Ectodermal cell (in vitro differentiated cells): ENCODE measurements around the gene MEAF6.

Experiments used
- H3K27ac ChIP-seq: 2 replicates; pipeline ENCODE4 v1.7.0; 2013; ENCODE audit warnings: mild to moderate bottlenecking, low read depth, low read length; ENCODE audit not compliant: insufficient read depth, poor library complexity, severe bottlenecking
- H3K27me3 ChIP-seq: 2 replicates; pipeline ENCODE4 v1.7.0; 2013; ENCODE audit warnings: mild to moderate bottlenecking, low read length; ENCODE audit not compliant: insufficient read depth, control insufficient read depth, poor library complexity, severe bottlenecking
- H3K36me3 ChIP-seq: one replicate; pipeline ENCODE4 v1.7.0; 2013; ENCODE audit warnings: low read length; ENCODE audit not compliant: control insufficient read depth, insufficient read depth
- H3K4me1 ChIP-seq: one replicate; pipeline ENCODE4 v1.7.0; 2013; ENCODE audit warnings: low read length; ENCODE audit not compliant: control insufficient read depth, insufficient read depth
- H3K4me3 ChIP-seq: 2 replicates; pipeline ENCODE4 v1.7.0; 2013; ENCODE audit warnings: low read depth, low read length, control low read depth; ENCODE audit not compliant: insufficient read depth
- H3K9me3 ChIP-seq: 2 replicates; pipeline ENCODE4 v1.7.0; 2013; ENCODE audit warnings: mild to moderate bottlenecking, low read length, moderate library complexity; ENCODE audit not compliant: control insufficient read depth
- WGBS, 2 experiments: methylation state at CpG; one replicate each; pipeline ENCODE4 v1.1.7; 2013; ENCODE audit warnings: missing lambda C conversion rate in 2 of 2; 5-methylcytosine and 5-hydroxymethylcytosine counted together

The MEAF6 gene

DNA sequence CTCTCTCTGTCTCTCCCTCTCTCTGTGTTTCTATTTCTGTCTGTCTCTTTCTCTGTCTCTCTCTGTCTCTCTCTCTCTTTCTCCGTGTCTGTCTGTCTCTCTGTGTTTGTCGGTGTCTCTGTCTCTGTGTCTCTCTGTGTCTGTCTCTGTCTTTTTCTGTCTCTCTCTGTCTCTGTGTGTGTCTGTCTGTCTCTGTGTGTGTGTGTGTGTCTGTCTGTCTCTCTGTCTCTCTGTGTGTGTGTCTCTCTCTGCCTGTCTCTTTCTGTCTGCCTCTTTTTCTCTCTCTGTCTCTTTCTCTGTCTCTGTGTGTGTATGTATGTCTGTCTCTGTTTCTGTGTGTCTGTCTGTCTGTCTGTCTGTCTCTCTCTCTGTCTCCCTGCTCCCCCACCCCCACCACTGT, 71.9 kb downstream of the MEAF6 start:
- no peak overlapping the region for H3K4me3 ChIP-seq
- no peaks in the 10 kb centered on the region for H3K9me3 ChIP-seq
- no peak overlapping the region for H3K27ac ChIP-seq
- H3K27me3 ChIP-seq: peaks cover 5% of the 10 kb centered on the region
- H3K36me3 ChIP-seq: no peaks in the 10 kb centered on the region
- H3K4me1 ChIP-seq: peaks cover 7% of the 10 kb centered on the region
- 66 to 86% methylated on average over 2 of the region's 2 CpGs for WGBS, 2 experiments
